Measurements from ENCODE around the gene POGZ.

Gene POGZ

GRCh38 chr1:151495316-151495715, 36.0 kb upstream of the POGZ start:
- Histone ChIP-seq H3K9ac (ENCODE audit: low read length) (no peak overlapping the region), H3K27ac (ENCODE audit: low read depth, low read length, poor library complexity, severe bottlenecking) (no peak overlapping the region), H3K79me2 (ENCODE audit: insufficient read depth, low read length) (no peaks in the 10 kb centered on the region), H2AFZ (ENCODE audit: low read length) (no peak overlapping the region), H3K9me2 (ENCODE audit: low read depth, low read length) (no peaks in the 10 kb centered on the region), H3K4me3 (ENCODE audit: low read depth, low read length, poor library complexity, severe bottlenecking) (no peak overlapping the region), H3K36me3 (ENCODE audit: insufficient read depth, low read length) (no peaks in the 10 kb centered on the region), H4K20me1 (ENCODE audit: insufficient read depth, low read length) (no peaks in the 10 kb centered on the region), H3K4me1 (ENCODE audit: insufficient read depth, low read length, severe bottlenecking) (no peaks in the 10 kb centered on the region), H3F3A (ENCODE audit: insufficient read depth, low read length) (no peaks in the 10 kb centered on the region), H3K9me3 (ENCODE audit: low read length) (no peaks in the 10 kb centered on the region), H3K4me2 (ENCODE audit: low read length) (no peak overlapping the region), H3K27me3 (ENCODE audit: insufficient read depth, low read length) (no peaks in the 10 kb centered on the region)
- TF ChIP-seq EZH2 (IDR thresholded peaks at IDR 0.05; ENCODE audit: borderline replicate concordance, low read length) = no peak
- no peak for TF ChIP-seq CTCF (IDR thresholded peaks at IDR 0.05; ENCODE audit: low read length)

- no peaks in the 10 kb centered on the region for H3K9me3 ChIP-seq (ENCODE audit: low read length)
- TF ChIP-seq CTCF (IDR thresholded peaks at IDR 0.05; ENCODE audit: low read length) (no peak), EZH2 (IDR thresholded peaks at IDR 0.05; ENCODE audit: borderline replicate concordance, low read length) (no peak)
- H3K9ac ChIP-seq (ENCODE audit: low read length) = no peak overlapping the region
- H3K4me3 ChIP-seq (ENCODE audit: low read depth, low read length, poor library complexity, severe bottlenecking) = no peak overlapping the region
- H3K4me1 ChIP-seq (ENCODE audit: insufficient read depth, low read length, severe bottlenecking) = no peaks in the 10 kb centered on the region
- no peaks in the 10 kb centered on the region for H3K9me2 ChIP-seq (ENCODE audit: low read depth, low read length)
- H3K79me2 ChIP-seq (ENCODE audit: insufficient read depth, low read length) = no peaks in the 10 kb centered on the region
- no peaks in the 10 kb centered on the region for H3K36me3 ChIP-seq (ENCODE audit: insufficient read depth, low read length)
- no peaks in the 10 kb centered on the region for H4K20me1 ChIP-seq (ENCODE audit: insufficient read depth, low read length)
- no peak overlapping the region for H3K4me2 ChIP-seq (ENCODE audit: low read length)
- no peak overlapping the region for H3K27ac ChIP-seq (ENCODE audit: low read depth, low read length, poor library complexity, severe bottlenecking)
- no peak overlapping the region for H2AFZ ChIP-seq (ENCODE audit: low read length)
- no peaks in the 10 kb centered on the region for H3K27me3 ChIP-seq (ENCODE audit: insufficient read depth, low read length)
- H3F3A ChIP-seq (ENCODE audit: insufficient read depth, low read length) = no peaks in the 10 kb centered on the region
Observed at GRCh38 chr1:151494741-151495281, 35.5 kb upstream of the POGZ start.

- H3K27me3 ChIP-seq (ENCODE audit: insufficient read depth, low read length) = no peaks in the 10 kb centered on the region
- no peak overlapping the region for H3K9ac ChIP-seq (ENCODE audit: low read length)
- H2AFZ ChIP-seq (ENCODE audit: low read length) = no peak overlapping the region
- H3K36me3 ChIP-seq (ENCODE audit: insufficient read depth, low read length) = no peaks in the 10 kb centered on the region
- H3K9me3 ChIP-seq (ENCODE audit: low read length) = no peaks in the 10 kb centered on the region
- H3K27ac ChIP-seq (ENCODE audit: low read depth, low read length, poor library complexity, severe bottlenecking) = no peak overlapping the region
- no peaks in the 10 kb centered on the region for H3F3A ChIP-seq (ENCODE audit: insufficient read depth, low read length)
- H3K79me2 ChIP-seq (ENCODE audit: insufficient read depth, low read length) = no peaks in the 10 kb centered on the region
- no peak overlapping the region for H3K4me3 ChIP-seq (ENCODE audit: low read depth, low read length, poor library complexity, severe bottlenecking)
- TF ChIP-seq EZH2 (IDR thresholded peaks at IDR 0.05; ENCODE audit: borderline replicate concordance, low read length) = no peak
- H4K20me1 ChIP-seq (ENCODE audit: insufficient read depth, low read length) = no peaks in the 10 kb centered on the region
- H3K4me2 ChIP-seq (ENCODE audit: low read length) = no peak overlapping the region
- H3K4me1 ChIP-seq (ENCODE audit: insufficient read depth, low read length, severe bottlenecking) = no peaks in the 10 kb centered on the region
- H3K9me2 ChIP-seq (ENCODE audit: low read depth, low read length) = no peaks in the 10 kb centered on the region
Observed at GRCh38 chr1:151493042-151493441, 33.7 kb upstream of the POGZ start.

- no peak overlapping the region for H3K4me2 ChIP-seq (ENCODE audit: low read length)
- TF ChIP-seq CTCF (IDR thresholded peaks at IDR 0.05; ENCODE audit: low read length) (no peak), EZH2 (IDR thresholded peaks at IDR 0.05; ENCODE audit: borderline replicate concordance, low read length) (no peak)
- no peaks in the 10 kb centered on the region for H3K36me3 ChIP-seq (ENCODE audit: insufficient read depth, low read length)
Observed at GRCh38 chr1:151492120-151492519, 32.8 kb upstream of the POGZ start.

More at GRCh38 chr1:151492120-151492519, 32.8 kb upstream of the POGZ start:
- H3K27ac ChIP-seq (ENCODE audit: low read depth, low read length, poor library complexity, severe bottlenecking) = no peak overlapping the region
- H3K9me3 ChIP-seq (ENCODE audit: low read length) = no peaks in the 10 kb centered on the region
- no peaks in the 10 kb centered on the region for H3K79me2 ChIP-seq (ENCODE audit: insufficient read depth, low read length)
- no peaks in the 10 kb centered on the region for H3K4me1 ChIP-seq (ENCODE audit: insufficient read depth, low read length, severe bottlenecking)
- no peaks in the 10 kb centered on the region for H3K9me2 ChIP-seq (ENCODE audit: low read depth, low read length)
- no peaks in the 10 kb centered on the region for H3K27me3 ChIP-seq (ENCODE audit: insufficient read depth, low read length)
- H3K9ac ChIP-seq (ENCODE audit: low read length) = no peak overlapping the region
- no peaks in the 10 kb centered on the region for H4K20me1 ChIP-seq (ENCODE audit: insufficient read depth, low read length)
- no peaks in the 10 kb centered on the region for H3F3A ChIP-seq (ENCODE audit: insufficient read depth, low read length)
- H3K4me3 ChIP-seq (ENCODE audit: low read depth, low read length, poor library complexity, severe bottlenecking) = no peak overlapping the region
- H2AFZ ChIP-seq (ENCODE audit: low read length) = no peak overlapping the region
